ENCODE results near the gene USH2A.

DNA sequence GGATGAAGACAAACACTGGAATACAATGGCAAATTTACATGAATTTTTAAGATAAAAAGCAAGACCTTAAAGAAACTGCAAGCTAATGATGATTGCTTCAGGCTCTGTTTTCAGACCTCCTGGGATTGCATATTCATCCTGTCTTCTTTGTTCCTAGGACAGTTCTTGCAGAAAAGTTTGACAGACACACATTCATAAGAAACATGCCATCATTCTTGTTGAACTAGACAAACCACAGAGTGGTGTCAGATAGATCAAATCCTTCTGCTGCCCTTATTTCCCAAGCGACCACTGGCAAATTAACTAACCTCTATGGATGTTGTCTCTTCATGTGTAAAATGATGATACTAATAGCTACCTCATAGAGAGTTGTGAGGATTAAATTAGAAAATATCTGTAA lies 674.8 kb downstream of the USH2A start:
- TF ChIP-seq EP300 (IDR thresholded peaks at IDR 0.05) (no peak), POLR2A (IDR thresholded peaks at IDR 0.05) (no peak)
- TF ChIP-seq, protein P1, sequence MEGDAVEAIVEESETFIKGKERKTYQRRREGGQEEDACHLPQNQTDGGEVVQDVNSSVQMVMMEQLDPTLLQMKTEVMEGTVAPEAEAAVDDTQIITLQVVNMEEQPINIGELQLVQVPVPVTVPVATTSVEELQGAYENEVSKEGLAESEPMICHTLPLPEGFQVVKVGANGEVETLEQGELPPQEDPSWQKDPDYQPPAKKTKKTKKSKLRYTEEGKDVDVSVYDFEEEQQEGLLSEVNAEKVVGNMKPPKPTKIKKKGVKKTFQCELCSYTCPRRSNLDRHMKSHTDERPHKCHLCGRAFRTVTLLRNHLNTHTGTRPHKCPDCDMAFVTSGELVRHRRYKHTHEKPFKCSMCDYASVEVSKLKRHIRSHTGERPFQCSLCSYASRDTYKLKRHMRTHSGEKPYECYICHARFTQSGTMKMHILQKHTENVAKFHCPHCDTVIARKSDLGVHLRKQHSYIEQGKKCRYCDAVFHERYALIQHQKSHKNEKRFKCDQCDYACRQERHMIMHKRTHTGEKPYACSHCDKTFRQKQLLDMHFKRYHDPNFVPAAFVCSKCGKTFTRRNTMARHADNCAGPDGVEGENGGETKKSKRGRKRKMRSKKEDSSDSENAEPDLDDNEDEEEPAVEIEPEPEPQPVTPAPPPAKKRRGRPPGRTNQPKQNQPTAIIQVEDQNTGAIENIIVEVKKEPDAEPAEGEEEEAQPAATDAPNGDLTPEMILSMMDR (IDR thresholded peaks at IDR 0.05), result no peak
